ENCODE results near the gene TWF2. TPM values are rescaled to one million over a fixed set of nuclear protein-coding genes. Genes with fewer than 3 reads are reported as not detected.

TWF2 gene
- total and polyA plus RNA-seq, 2 of the 13 experiments (the other 11 are each of a cell fraction or from before 2014, with no cell fraction given): 45.5 to 108 TPM

DNA sequence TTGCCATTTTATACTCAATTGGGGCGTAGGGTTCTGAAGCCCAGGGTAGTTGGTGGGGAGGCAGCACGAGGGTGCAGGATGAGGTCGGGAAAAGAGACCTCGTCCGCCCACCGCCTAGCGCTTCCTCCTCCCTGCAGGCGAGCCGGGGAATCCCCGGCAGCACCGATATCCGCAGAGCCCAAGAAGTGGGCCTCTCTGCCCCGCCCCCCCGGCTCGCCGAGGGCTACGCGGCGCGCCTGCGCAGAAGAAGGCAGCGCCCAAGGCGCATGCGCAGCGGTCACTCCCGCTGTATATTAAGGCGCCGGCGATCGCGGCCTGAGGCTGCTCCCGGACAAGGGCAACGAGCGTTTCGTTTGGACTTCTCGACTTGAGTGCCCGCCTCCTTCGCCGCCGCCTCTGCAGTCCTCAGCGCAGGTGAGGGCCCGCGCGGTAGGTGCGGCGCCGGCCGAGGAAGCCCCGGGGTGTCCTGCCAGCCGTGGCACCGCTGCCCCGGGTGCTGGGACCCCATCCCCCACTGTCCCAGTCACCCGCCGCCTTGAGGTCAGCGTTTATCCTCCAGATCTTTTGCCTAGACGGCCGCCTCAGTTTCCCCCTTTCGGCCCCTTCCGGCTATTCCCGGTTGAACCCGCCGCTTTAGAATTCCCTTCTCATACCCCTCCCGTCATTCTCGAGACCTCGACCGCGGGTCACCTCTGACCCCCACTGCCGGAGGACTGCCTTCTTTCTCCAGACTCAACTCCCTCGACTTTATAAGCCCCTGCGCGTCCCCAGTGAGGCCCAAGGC lies 40.9 kb downstream of the TWF2 start, which contains the start of gene ALAS1 (continued):
- TF ChIP-seq ZNF510 (CRISPR knock-in tag; IDR thresholded peaks at IDR 0.05; ENCODE audit: low read depth) (peak; percentile 89; the same call in 1 of the 2 replicates), TCF7L2 (IDR thresholded peaks at IDR 0.05; ENCODE audit: low read depth, low read length) (no peak), SRSF4 (IDR thresholded peaks at IDR 0.05; ENCODE audit: low read depth, low read length, poor library complexity, severe bottlenecking) (no peak), ERF (CRISPR knock-in tag; IDR thresholded peaks at IDR 0.05) (peak; percentile 83; the same call in 1 of the 2 replicates), ZNF44 (CRISPR knock-in tag; IDR thresholded peaks at IDR 0.05) (no peak), GZF1 (CRISPR knock-in tag; IDR thresholded peaks at IDR 0.05) (peak; percentile 74; the same call in 1 of the 2 replicates), ZFP37 (CRISPR knock-in tag; IDR thresholded peaks at IDR 0.05; ENCODE audit: borderline replicate concordance) (0 out of 2 replicates have a peak, but pooled peaks have one; percentile 31), ZSCAN25 (CRISPR knock-in tag; IDR thresholded peaks at IDR 0.05) (peak; percentile 79), RBM22 (optimal IDR thresholded peaks at IDR 0.05; ENCODE audit: low read length) (no peak), ZNF549 (CRISPR knock-in tag; IDR thresholded peaks at IDR 0.05) (no peak), ZFP82 (CRISPR knock-in tag; IDR thresholded peaks at IDR 0.05; ENCODE audit: borderline replicate concordance) (no peak), CREM (IDR thresholded peaks at IDR 0.05) (no peak), CREM (CRISPR knock-in tag; IDR thresholded peaks at IDR 0.05) (no peak), CHCHD3 (CRISPR knock-in tag; IDR thresholded peaks at IDR 0.05) (0 out of 2 replicates have a peak, but pooled peaks have one; percentile 56), ZNF883 (CRISPR knock-in tag; IDR thresholded peaks at IDR 0.05; ENCODE audit: not compliant biosample characterization) (peak; percentile 19), TMF1 (CRISPR knock-in tag; IDR thresholded peaks at IDR 0.05; ENCODE audit: low read depth) (0 out of 2 replicates have a peak, but pooled peaks have one; percentile 65), MLLT10 (CRISPR knock-in tag; IDR thresholded peaks at IDR 0.05) (no peak), ZNF468 (CRISPR knock-in tag; IDR thresholded peaks at IDR 0.05) (0 out of 2 replicates have a peak, but pooled peaks have one; percentile 74), ISL2 (CRISPR knock-in tag; IDR thresholded peaks at IDR 0.05) (peak; percentile 58), ZNF33B (CRISPR knock-in tag; IDR thresholded peaks at IDR 0.05) (no peak)
- TF ChIP-seq, protein P1, sequence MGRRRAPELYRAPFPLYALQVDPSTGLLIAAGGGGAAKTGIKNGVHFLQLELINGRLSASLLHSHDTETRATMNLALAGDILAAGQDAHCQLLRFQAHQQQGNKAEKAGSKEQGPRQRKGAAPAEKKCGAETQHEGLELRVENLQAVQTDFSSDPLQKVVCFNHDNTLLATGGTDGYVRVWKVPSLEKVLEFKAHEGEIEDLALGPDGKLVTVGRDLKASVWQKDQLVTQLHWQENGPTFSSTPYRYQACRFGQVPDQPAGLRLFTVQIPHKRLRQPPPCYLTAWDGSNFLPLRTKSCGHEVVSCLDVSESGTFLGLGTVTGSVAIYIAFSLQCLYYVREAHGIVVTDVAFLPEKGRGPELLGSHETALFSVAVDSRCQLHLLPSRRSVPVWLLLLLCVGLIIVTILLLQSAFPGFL (CRISPR knock-in tag; IDR thresholded peaks at IDR 0.05): no peak
- TF ChIP-seq, protein P2, sequence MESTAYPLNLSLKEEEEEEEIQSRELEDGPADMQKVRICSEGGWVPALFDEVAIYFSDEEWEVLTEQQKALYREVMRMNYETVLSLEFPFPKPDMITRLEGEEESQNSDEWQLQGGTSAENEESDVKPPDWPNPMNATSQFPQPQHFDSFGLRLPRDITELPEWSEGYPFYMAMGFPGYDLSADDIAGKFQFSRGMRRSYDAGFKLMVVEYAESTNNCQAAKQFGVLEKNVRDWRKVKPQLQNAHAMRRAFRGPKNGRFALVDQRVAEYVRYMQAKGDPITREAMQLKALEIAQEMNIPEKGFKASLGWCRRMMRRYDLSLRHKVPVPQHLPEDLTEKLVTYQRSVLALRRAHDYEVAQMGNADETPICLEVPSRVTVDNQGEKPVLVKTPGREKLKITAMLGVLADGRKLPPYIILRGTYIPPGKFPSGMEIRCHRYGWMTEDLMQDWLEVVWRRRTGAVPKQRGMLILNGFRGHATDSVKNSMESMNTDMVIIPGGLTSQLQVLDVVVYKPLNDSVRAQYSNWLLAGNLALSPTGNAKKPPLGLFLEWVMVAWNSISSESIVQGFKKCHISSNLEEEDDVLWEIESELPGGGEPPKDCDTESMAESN (CRISPR knock-in tag; conservative IDR thresholded peaks at IDR 0.05): peak; percentile 76; the same call in 1 of the 2 replicates
- TF ChIP-seq, protein P3, sequence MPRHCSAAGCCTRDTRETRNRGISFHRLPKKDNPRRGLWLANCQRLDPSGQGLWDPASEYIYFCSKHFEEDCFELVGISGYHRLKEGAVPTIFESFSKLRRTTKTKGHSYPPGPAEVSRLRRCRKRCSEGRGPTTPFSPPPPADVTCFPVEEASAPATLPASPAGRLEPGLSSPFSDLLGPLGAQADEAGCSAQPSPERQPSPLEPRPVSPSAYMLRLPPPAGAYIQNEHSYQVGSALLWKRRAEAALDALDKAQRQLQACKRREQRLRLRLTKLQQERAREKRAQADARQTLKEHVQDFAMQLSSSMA (CRISPR knock-in tag; IDR thresholded peaks at IDR 0.05): no peak
- TF ChIP-seq, protein P4, sequence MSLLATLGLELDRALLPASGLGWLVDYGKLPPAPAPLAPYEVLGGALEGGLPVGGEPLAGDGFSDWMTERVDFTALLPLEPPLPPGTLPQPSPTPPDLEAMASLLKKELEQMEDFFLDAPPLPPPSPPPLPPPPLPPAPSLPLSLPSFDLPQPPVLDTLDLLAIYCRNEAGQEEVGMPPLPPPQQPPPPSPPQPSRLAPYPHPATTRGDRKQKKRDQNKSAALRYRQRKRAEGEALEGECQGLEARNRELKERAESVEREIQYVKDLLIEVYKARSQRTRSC (CRISPR knock-in tag; IDR thresholded peaks at IDR 0.05; ENCODE audit: low read depth): 0 out of 2 replicates have a peak, but pooled peaks have one; percentile 67
- TF ChIP-seq, protein P5, sequence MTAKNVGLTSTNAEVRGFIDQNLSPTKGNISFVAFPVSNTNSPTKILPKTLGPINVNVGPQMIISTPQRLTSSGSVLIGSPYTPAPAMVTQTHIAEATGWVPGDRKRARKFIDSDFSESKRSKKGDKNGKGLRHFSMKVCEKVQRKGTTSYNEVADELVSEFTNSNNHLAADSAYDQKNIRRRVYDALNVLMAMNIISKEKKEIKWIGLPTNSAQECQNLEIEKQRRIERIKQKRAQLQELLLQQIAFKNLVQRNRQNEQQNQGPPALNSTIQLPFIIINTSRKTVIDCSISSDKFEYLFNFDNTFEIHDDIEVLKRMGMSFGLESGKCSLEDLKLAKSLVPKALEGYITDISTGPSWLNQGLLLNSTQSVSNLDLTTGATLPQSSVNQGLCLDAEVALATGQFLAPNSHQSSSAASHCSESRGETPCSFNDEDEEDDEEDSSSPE (CRISPR knock-in tag; IDR thresholded peaks at IDR 0.05): no peak
